ENCODE results near the gene MEGF8.
A peak's percentile ranks its signal among the peaks of the same experiment; 100 is the strongest.

MEGF8 gene

DNA sequence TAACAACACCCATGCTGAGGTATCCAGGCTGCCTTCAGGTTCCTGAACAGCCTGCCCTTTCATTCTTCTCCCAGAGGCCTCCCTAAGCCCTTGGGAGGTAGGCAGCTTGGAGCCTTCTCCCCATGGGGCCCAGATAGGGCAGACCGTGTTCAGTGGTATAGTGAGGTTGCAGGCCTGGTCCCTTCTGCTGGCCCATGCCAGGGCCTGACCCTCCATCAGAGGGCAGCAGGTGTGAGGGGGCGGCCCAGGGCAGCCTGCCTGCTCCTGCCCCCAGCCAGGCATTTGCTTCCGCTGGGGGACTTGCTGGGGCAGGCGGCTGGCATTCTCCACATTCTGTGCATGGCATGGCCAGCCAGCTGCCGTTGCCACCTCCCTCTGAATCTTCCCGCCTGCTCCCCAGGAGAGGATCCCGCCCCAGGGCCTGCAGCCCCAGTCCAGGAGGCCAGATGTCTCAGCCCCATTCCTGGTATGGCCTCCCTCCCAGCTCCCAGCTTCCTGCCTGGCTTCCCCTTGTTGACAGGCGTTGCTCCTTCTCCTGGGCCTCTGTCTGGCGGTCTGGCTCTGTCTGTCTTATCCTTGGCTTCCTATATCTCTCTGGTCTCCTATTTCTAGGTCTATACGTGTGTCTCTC, 47.5 kb upstream of the MEGF8 start:
- TF ChIP-seq GABPA (IDR thresholded peaks at IDR 0.05; ENCODE audit: low read depth) (no peak), SPI1 (IDR thresholded peaks at IDR 0.05; ENCODE audit: borderline replicate concordance, low read depth) (no peak)
- DNase-seq (ENCODE audit: low read depth in 1 of 2, low spot score in 1 of 2): no peak
- no peaks in the 10 kb centered on the region for H3K27me3 ChIP-seq (ENCODE audit: insufficient read depth, poor library complexity, severe bottlenecking)
- no peak overlapping the region for H3K27ac ChIP-seq (replicated peaks)
- no peak overlapping the region for H3K4me3 ChIP-seq (replicated peaks; ENCODE audit: insufficient read depth, low read length)

DNA sequence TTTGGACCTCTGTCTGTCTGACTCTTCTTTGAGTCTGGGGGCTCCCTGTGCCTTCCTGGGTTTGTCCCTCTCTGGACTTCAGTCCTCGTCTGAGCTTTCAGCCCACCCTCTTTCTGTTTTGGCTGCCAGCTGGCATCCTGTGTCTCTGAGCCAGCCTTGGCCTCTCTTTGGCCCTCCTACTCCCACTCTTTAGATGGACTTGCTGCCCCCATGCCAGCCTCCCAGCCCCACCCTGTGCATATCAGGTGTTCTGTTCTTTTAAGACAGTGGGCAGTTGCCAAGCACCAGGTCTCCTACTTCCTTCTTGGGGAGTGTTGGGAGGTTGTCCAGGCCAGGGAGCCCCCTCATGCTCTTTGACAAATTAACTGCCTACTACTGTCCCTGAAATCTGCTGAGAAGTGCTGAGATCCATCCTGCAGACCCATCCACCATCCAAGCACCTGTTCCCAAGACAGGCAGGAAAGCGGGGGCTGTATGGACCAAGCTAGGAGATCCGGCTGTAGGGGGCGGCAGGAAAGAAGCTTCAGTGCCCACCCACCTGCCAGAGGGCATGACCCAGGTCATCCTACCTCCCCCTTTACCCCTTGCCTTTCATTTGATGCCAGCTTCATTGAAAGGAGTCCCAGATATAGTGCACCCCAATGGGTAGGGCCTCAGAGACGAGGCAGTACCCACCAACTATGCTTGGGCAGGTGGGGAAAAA, 46.8 kb upstream of the MEGF8 start:
- no peak overlapping the region for H3K4me3 ChIP-seq (replicated peaks; ENCODE audit: insufficient read depth, low read length)

DNA sequence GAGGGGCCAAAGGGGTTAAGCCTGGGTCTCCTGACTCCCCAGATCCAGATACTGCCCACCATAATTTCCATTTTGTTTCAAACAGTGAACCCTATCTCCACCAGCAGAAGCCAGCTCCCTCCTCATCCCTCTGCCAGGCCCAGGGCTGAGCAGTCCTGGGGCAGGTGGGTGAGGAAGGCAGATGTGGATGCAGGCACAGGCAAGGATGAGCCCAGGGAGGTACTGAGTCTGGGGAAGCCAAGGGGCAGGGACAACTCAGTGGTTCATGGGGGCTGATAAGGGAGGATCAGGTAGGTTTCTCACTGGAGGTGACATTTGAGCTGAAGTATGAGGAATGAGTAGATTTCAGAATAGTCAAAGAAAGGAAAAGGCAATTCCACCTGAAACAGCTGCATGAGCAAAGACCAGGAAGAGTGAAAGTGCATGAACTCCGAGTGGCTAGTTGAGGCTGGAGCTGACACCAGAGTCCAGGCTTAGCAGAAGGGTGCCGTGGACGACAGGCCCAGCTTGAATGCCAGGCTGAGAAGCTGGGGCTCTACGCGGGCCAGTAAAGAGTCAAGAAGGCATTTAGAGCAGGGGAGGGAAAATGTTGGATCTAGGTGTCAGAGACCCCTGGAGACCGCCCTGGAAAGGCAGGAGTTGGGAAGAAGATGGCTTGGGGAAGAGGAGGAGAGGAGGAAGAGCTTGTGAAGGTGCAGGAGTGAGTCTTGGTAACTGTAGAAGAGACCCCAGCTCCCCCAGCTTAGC, 46.1 kb upstream of the MEGF8 start:
- Histone ChIP-seq H3K27ac (replicated peaks) (peak overlapping the region; percentile 71), H3K27me3 (ENCODE audit: insufficient read depth, poor library complexity, severe bottlenecking) (no peaks in the 10 kb centered on the region), H3K4me3 (replicated peaks; ENCODE audit: insufficient read depth, low read length) (peak overlapping the region; percentile 72)
- TF ChIP-seq GABPA (IDR thresholded peaks at IDR 0.05; ENCODE audit: low read depth) (no peak), SPI1 (IDR thresholded peaks at IDR 0.05; ENCODE audit: borderline replicate concordance, low read depth) (no peak), POLR2AphosphoS5 (IDR thresholded peaks at IDR 0.05; ENCODE audit: low read depth) (no peak)
- TF ChIP-seq, protein P1, sequence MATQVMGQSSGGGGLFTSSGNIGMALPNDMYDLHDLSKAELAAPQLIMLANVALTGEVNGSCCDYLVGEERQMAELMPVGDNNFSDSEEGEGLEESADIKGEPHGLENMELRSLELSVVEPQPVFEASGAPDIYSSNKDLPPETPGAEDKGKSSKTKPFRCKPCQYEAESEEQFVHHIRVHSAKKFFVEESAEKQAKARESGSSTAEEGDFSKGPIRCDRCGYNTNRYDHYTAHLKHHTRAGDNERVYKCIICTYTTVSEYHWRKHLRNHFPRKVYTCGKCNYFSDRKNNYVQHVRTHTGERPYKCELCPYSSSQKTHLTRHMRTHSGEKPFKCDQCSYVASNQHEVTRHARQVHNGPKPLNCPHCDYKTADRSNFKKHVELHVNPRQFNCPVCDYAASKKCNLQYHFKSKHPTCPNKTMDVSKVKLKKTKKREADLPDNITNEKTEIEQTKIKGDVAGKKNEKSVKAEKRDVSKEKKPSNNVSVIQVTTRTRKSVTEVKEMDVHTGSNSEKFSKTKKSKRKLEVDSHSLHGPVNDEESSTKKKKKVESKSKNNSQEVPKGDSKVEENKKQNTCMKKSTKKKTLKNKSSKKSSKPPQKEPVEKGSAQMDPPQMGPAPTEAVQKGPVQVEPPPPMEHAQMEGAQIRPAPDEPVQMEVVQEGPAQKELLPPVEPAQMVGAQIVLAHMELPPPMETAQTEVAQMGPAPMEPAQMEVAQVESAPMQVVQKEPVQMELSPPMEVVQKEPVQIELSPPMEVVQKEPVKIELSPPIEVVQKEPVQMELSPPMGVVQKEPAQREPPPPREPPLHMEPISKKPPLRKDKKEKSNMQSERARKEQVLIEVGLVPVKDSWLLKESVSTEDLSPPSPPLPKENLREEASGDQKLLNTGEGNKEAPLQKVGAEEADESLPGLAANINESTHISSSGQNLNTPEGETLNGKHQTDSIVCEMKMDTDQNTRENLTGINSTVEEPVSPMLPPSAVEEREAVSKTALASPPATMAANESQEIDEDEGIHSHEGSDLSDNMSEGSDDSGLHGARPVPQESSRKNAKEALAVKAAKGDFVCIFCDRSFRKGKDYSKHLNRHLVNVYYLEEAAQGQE (IDR thresholded peaks at IDR 0.05; ENCODE audit: insufficient replicate concordance, low read depth): no peak
- TF ChIP-seq, protein P2, sequence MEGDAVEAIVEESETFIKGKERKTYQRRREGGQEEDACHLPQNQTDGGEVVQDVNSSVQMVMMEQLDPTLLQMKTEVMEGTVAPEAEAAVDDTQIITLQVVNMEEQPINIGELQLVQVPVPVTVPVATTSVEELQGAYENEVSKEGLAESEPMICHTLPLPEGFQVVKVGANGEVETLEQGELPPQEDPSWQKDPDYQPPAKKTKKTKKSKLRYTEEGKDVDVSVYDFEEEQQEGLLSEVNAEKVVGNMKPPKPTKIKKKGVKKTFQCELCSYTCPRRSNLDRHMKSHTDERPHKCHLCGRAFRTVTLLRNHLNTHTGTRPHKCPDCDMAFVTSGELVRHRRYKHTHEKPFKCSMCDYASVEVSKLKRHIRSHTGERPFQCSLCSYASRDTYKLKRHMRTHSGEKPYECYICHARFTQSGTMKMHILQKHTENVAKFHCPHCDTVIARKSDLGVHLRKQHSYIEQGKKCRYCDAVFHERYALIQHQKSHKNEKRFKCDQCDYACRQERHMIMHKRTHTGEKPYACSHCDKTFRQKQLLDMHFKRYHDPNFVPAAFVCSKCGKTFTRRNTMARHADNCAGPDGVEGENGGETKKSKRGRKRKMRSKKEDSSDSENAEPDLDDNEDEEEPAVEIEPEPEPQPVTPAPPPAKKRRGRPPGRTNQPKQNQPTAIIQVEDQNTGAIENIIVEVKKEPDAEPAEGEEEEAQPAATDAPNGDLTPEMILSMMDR (IDR thresholded peaks at IDR 0.05; ENCODE audit: insufficient read depth, low read length): no peak
- no peak for DNase-seq (ENCODE audit: low read depth in 1 of 2, low spot score in 1 of 2)

More for the DNA sequence above, 46.8 kb upstream of the MEGF8 start:
- TF ChIP-seq POLR2AphosphoS5 (IDR thresholded peaks at IDR 0.05; ENCODE audit: low read depth): no peak
- TF ChIP-seq GABPA (IDR thresholded peaks at IDR 0.05; ENCODE audit: low read depth): no peak
- TF ChIP-seq, protein P1 (IDR thresholded peaks at IDR 0.05; ENCODE audit: insufficient replicate concordance, low read depth): no peak
- no peak for TF ChIP-seq SPI1 (IDR thresholded peaks at IDR 0.05; ENCODE audit: borderline replicate concordance, low read depth)
- TF ChIP-seq, protein P2 (IDR thresholded peaks at IDR 0.05; ENCODE audit: insufficient read depth, low read length): no peak
- Histone ChIP-seq H3K27me3 (ENCODE audit: insufficient read depth, poor library complexity, severe bottlenecking) (no peaks in the 10 kb centered on the region), H3K27ac (replicated peaks) (no peak overlapping the region)
- DNase-seq (ENCODE audit: low read depth in 1 of 2, low spot score in 1 of 2): no peak

Measured in HL-60 (cell line).